Lower leg skin (tissue), 4 donors: ENCODE results near the gene PPP2R5C. TPM values are rescaled to one million over a fixed set of nuclear protein-coding genes. Genes with fewer than 3 reads are reported as not detected.

Source experiments
- DNase-seq, 2 donors: peaks; one replicate each; pipeline ENCODE4 v3.0.0-alpha.2; 2019; ENCODE audit warnings: low spot score in 2 of 2
- H3K4me3 ChIP-seq: fragments of 200-600 bp; sonication (generic); 2 replicates; pipeline ENCODE4 v1.5.1; 2017; ENCODE audit warnings: mild to moderate bottlenecking, low read depth; ENCODE audit not compliant: poor library complexity, severe bottlenecking
- POLR2A ChIP-seq, 2 donors: fragments of 450-650 bp; IDR thresholded peaks; one replicate each; pipeline ENCODE4 v1.6.1; 2016 to 2017; ENCODE audit warnings: antibody characterized with exemption in 2 of 2, mild to moderate bottlenecking in 1 of 2, moderate library complexity in 1 of 2
- WGBS, 2 donors: methylation state at CpG; one replicate each; pipeline ENCODE4 v1.1.5; 2018; 5-methylcytosine and 5-hydroxymethylcytosine counted together
- intact Hi-C: fragments of 100-400 bp; cut with DNase I; formaldehyde crosslinking; loops from one replicate; pipeline ENCODE4 v1.15.0; 2023; ENCODE audit warnings: low total_unique reads
- total RNA-seq, 4 donors: library from RNA; depleted of rRNA; stranded (reverse); fragments of >200 nt; gene quantifications; one replicate each; pipeline ENCODE4 v1.1.0, GENCODE V29; 2016
- TF ChIP-seq, protein P1 (sequence below), 3 donors: fragments of 450-650 bp; IDR thresholded peaks; one replicate each; pipeline ENCODE4 v1.5.1; 2016; ENCODE audit warnings: antibody characterized with exemption in 3 of 3, mild to moderate bottlenecking in 3 of 3, moderate library complexity in 2 of 3

Gene PPP2R5C
- total RNA-seq, 4 donors from 2014 or later: 74.6 to 89.9 (median 80.3) TPM

DNA sequence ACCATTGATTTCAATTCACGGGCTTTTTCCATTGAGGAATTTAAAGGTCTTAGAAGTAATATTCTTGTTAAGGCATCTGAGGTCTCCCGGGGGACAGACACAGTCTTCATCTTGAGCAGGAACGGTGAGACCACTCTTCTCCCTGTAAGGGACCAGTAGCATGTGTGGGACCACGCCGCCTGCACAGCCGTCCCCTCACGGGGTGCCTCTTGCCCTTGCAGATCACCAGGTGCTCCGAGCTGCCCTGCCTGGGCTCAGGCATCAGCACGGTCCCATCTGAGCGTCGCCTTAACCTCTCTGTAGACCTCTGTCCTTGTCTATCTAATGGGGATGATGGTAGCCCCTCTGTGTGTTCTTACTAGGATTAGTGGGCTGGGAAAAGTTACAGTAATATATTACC lies 74.1 kb downstream of the PPP2R5C start:
- H3K4me3 ChIP-seq: no peak overlapping the region
- 86 to 91% methylated on average over 11 of the region's 11 CpGs for WGBS, 2 donors

DNA sequence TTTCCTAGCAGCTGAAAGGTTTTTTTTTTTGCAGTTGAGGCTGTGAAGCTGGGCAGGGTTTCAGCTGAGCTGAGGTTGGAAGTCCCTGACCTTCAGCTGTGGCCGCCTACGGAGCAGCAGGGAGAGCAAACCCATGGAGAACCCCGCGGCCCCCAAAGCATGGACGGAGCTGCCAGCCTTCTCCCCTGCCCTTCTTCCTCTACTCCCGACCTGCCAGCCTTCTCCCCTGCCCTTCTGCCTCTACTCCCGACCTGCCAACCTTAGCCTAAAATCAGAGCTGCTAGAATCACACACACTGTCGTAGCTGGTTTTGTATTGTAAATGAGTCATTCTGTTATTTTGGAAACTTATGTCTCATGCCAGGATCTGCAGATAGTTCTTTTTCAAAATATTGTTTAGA lies 74.6 kb downstream of the PPP2R5C start:
- intact Hi-C loops: no loop called here
- no peak overlapping the region for H3K4me3 ChIP-seq
- 25 to 29% methylated on average over 8 of the region's 8 CpGs for WGBS, 2 donors
- TF ChIP-seq, protein P1, sequence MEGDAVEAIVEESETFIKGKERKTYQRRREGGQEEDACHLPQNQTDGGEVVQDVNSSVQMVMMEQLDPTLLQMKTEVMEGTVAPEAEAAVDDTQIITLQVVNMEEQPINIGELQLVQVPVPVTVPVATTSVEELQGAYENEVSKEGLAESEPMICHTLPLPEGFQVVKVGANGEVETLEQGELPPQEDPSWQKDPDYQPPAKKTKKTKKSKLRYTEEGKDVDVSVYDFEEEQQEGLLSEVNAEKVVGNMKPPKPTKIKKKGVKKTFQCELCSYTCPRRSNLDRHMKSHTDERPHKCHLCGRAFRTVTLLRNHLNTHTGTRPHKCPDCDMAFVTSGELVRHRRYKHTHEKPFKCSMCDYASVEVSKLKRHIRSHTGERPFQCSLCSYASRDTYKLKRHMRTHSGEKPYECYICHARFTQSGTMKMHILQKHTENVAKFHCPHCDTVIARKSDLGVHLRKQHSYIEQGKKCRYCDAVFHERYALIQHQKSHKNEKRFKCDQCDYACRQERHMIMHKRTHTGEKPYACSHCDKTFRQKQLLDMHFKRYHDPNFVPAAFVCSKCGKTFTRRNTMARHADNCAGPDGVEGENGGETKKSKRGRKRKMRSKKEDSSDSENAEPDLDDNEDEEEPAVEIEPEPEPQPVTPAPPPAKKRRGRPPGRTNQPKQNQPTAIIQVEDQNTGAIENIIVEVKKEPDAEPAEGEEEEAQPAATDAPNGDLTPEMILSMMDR (IDR thresholded peaks at IDR 0.05): no peak
- TF ChIP-seq POLR2A (IDR thresholded peaks at IDR 0.05): no peak
- no peak for DNase-seq

More for the DNA sequence above, 74.1 kb downstream of the PPP2R5C start:
- TF ChIP-seq, protein P1 (IDR thresholded peaks at IDR 0.05): no peak
- TF ChIP-seq POLR2A (IDR thresholded peaks at IDR 0.05): no peak
- DNase-seq: no peak
- intact Hi-C loops: no loop called here

DNA sequence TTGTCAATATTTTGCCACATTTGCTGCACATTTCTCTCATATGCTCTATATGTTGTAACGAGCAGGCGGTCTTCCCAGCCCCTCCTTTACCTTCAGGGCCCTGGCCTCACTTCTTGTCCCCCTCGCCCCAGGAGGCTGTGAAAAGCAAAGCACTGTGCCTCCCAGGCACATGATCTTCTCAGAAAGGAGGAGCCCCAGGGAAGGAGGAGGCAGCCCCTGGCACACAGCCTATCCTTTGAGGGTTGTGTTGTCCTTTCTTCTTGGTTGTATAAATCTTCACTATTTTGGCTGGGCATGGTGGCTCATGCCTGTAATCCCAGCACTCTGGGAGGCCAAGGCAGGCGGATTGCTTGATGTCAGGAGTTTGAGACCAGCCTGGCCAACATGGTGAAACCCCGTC lies 77.0 kb downstream of the PPP2R5C start:
- 86 to 93% methylated on average over 5 of the region's 5 CpGs for WGBS, 2 donors
- no peak for TF ChIP-seq POLR2A (IDR thresholded peaks at IDR 0.05)
- TF ChIP-seq, protein P1 (IDR thresholded peaks at IDR 0.05): no peak
- intact Hi-C loops: no loop called here

DNA sequence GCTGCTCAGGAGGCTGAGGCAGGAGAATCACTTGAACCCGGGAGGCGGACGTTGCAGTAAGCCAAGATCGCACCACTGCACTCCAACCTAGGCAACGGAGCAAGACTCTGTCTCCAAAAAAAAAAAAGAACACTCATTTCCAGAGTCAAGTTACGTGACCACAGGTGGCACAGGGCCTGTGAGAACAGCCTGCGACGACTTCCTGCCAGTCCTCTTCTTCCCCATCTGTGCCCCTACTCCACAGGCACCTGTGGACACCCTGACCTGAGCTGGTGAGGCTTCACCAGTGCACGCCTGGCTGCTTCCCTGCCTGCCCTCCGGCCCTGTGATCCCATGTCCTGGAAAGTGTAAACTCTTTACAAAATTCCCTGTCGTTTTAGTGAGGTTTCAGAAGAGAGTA lies 77.7 kb downstream of the PPP2R5C start:
- no peak for DNase-seq
- no peak overlapping the region for H3K4me3 ChIP-seq
- 81% methylated on average over 11 of the region's 11 CpGs for WGBS, 2 donors
- intact Hi-C loops: no loop called here
- TF ChIP-seq POLR2A (IDR thresholded peaks at IDR 0.05): no peak
- TF ChIP-seq, protein P1 (IDR thresholded peaks at IDR 0.05): no peak

More for the DNA sequence above, 77.0 kb downstream of the PPP2R5C start:
- DNase-seq: no peak
- H3K4me3 ChIP-seq: no peak overlapping the region

DNA sequence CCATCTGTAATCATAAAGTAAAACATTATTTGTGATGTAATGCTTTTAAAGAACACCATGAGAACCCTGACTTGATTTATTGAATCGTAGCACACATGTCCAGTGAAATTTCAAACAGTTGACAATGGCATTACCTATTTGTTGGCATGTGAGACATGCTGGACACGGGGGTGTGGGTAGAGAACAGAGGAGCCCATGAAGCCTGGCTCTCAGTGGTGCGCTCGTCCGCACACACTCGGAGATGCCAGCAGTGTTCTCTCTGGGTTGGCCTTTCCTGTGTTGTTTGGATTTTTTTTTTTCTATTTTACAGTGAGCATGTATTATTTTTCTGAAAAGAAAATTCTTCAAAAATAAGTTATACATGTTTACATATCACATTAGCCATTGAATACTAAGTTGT lies 78.2 kb downstream of the PPP2R5C start:
- no peak for DNase-seq
- WGBS, 2 donors: 89 to 93% methylated on average over 6 of the region's 6 CpGs
- TF ChIP-seq, protein P1 (IDR thresholded peaks at IDR 0.05): no peak
- TF ChIP-seq POLR2A (IDR thresholded peaks at IDR 0.05): no peak
- intact Hi-C loops: no loop called here
- H3K4me3 ChIP-seq: no peak overlapping the region

DNA sequence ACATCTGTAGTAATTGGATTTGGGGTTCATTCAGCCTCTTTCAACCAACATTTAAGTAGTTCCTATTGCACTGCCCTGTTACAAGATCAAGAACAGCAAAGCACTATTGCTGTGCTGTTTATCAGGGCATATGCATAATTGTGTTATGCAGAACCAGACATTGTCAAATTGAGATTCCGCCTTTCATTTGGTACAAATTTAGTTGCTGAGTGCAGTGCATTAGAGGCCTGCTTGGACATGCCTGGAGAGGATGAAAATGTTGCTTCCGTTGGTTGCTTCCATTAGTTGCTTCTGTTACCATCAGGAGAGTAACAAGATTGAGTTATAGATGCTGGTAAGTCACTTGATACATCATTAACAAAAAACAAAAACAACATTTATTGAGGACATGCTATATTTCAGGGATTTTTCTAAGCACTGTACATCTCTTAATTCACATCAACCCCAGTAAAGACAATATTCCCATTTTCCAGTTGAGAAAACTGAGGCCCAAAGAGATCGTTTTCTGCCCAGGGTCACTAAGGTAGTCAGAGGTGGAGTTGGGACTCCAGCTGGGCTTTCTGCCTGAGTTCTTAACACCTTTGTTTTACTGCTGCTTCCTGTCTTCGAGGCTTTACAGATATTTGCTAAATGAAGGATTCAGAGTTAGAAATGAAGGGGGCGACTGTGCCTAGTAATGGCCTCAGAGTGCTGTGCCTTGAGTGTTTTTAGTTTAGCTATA lies 79.3 kb downstream of the PPP2R5C start:
- TF ChIP-seq, protein P1 (IDR thresholded peaks at IDR 0.05): no peak
- TF ChIP-seq POLR2A (IDR thresholded peaks at IDR 0.05): no peak
- WGBS, 2 donors: 72 to 75% methylated on average over 5 of the region's 5 CpGs
- no peak overlapping the region for H3K4me3 ChIP-seq
- DNase-seq: no peak
- intact Hi-C loops: no loop called here
